ENCODE measurements around the gene MDM2.

MDM2 gene

DNA sequence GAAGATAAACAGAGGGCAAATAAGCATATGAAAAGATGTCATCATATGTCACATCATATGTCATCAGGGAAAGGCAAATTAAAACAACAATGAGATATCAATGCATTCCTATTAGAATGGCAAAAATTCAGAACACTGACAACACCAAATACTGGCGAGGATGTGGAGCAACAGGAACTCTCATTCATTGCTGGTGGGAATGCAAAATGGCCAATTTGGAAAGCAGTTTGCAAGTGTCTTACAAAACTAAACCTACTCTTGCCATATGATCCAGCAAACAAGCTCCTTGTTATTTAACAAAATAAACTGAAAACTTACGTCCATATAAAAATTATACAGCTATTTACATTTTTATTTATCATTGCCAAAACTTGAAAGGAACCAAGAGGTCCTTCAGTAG lies 92.3 kb downstream of the MDM2 start:
- Histone ChIP-seq H3K36me3 (ENCODE audit: control insufficient read depth, low read length) (peaks cover 26% of the 10 kb centered on the region), H3K9me2 (replicated peaks; ENCODE audit: control insufficient read depth, low read length) (no peaks in the 10 kb centered on the region), H3K27ac (ENCODE audit: low read depth, low read length) (no peak overlapping the region), H3K79me2 (ENCODE audit: control insufficient read depth, low read length) (peaks cover 82% of the 10 kb centered on the region), H3K4me2 (ENCODE audit: low read length) (no peak overlapping the region; the same call in 1 of the 2 replicates), H4K20me1 (ENCODE audit: control insufficient read depth, insufficient read depth, low read depth, low read length) (no peaks in the 10 kb centered on the region), H3F3A (ENCODE audit: control insufficient read depth, insufficient read depth) (peaks cover 21% of the 10 kb centered on the region), H3K27me3 (ENCODE audit: control insufficient read depth, low read length) (no peaks in the 10 kb centered on the region), H3K4me3 (ENCODE audit: low read length) (no peak overlapping the region), H3K4me1 (ENCODE audit: control insufficient read depth, low read length) (peaks cover 100% of the 10 kb centered on the region), H3K9me3 (ENCODE audit: control insufficient read depth, insufficient read depth, low read length) (no peaks in the 10 kb centered on the region)
- TF ChIP-seq EZH2phosphoT487 (IDR thresholded peaks at IDR 0.05; ENCODE audit: borderline replicate concordance, low read length), result no peak
- TF ChIP-seq, protein P1, sequence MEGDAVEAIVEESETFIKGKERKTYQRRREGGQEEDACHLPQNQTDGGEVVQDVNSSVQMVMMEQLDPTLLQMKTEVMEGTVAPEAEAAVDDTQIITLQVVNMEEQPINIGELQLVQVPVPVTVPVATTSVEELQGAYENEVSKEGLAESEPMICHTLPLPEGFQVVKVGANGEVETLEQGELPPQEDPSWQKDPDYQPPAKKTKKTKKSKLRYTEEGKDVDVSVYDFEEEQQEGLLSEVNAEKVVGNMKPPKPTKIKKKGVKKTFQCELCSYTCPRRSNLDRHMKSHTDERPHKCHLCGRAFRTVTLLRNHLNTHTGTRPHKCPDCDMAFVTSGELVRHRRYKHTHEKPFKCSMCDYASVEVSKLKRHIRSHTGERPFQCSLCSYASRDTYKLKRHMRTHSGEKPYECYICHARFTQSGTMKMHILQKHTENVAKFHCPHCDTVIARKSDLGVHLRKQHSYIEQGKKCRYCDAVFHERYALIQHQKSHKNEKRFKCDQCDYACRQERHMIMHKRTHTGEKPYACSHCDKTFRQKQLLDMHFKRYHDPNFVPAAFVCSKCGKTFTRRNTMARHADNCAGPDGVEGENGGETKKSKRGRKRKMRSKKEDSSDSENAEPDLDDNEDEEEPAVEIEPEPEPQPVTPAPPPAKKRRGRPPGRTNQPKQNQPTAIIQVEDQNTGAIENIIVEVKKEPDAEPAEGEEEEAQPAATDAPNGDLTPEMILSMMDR (IDR thresholded peaks at IDR 0.05; ENCODE audit: low read depth, low read length, poor library complexity, severe bottlenecking), result no peak
